CD8-positive, alpha-beta memory T cell (primary cell): ENCODE measurements around the gene INF2. TPM values are rescaled to one million over a fixed set of nuclear protein-coding genes. Genes with fewer than 3 reads are reported as not detected.

ENCODE experiments used
- CTCF ChIA-PET: fragments of 350-600 bp; sonication (Branson Sonifier 250); formaldehyde crosslinking; loops from one replicate; lab custom pipeline; 2021; ENCODE audit warnings: antibody characterized with exemption; lab: Charles Lee
- POLR2A ChIA-PET: fragments of 350-600 bp; sonication (Branson Sonifier 250); formaldehyde crosslinking; loops from one replicate; lab custom pipeline; 2021; ENCODE audit warnings: antibody characterized with exemption; lab: Charles Lee
- DNase-seq, 5 donors: peaks; one replicate each; pipeline versions ENCODE4 v3.0.0 to v3.0.0-alpha.2; 2020 to 2022; ENCODE audit warnings: mixed read lengths in 1 of 5
- H3K27ac ChIP-seq: one replicate; pipeline ENCODE4 v1.7.0; 2013; ENCODE audit warnings: low read depth, mild to moderate bottlenecking, low read length, moderate library complexity
- H3K27me3 ChIP-seq: 2 replicates; pipeline ENCODE4 v1.7.0; 2013; ENCODE audit warnings: low read length, mild to moderate bottlenecking; ENCODE audit not compliant: insufficient read depth, poor library complexity, severe bottlenecking
- H3K36me3 ChIP-seq: 2 replicates; pipeline ENCODE4 v1.7.0; 2013; ENCODE audit warnings: mild to moderate bottlenecking, low read length, moderate library complexity; ENCODE audit not compliant: insufficient read depth
- H3K4me1 ChIP-seq: 2 replicates; pipeline ENCODE4 v1.7.0; 2013; ENCODE audit warnings: mild to moderate bottlenecking, low read length, moderate library complexity; ENCODE audit not compliant: insufficient read depth
- H3K4me3 ChIP-seq: 2 replicates; pipeline ENCODE4 v1.7.0; 2013; ENCODE audit warnings: mild to moderate bottlenecking, low read length
- H3K9me3 ChIP-seq: 2 replicates; pipeline ENCODE4 v1.7.0; 2013; ENCODE audit warnings: mild to moderate bottlenecking, low read length
- H3K27ac Mint-ChIP-seq, 8 donors: one replicate each; pipeline ENCODE4 v1.8.0; 2020 to 2021; ENCODE audit warnings: mixed read lengths in 8 of 8, mild to moderate bottlenecking in 6 of 8, inconsistent platforms in 3 of 8, moderate library complexity in 3 of 8
- H3K27me3 Mint-ChIP-seq, 2 donors: one replicate each; pipeline ENCODE4 v1.8.0; 2020 to 2021; ENCODE audit warnings: mixed read lengths in 2 of 2, mild to moderate bottlenecking in 1 of 2, moderate library complexity in 1 of 2
- H3K36me3 Mint-ChIP-seq, 3 donors: one replicate each; pipeline ENCODE4 v1.8.0; 2020 to 2021; ENCODE audit warnings: mixed read lengths in 3 of 3, inconsistent platforms in 1 of 3, mild to moderate bottlenecking in 1 of 3
- H3K4me1 Mint-ChIP-seq, 3 donors: one replicate each; pipeline ENCODE4 v1.8.0; 2020 to 2021; ENCODE audit warnings: mixed read lengths in 3 of 3, inconsistent platforms in 1 of 3, mild to moderate bottlenecking in 1 of 3
- H3K4me3 Mint-ChIP-seq, 7 donors: one replicate each; pipeline ENCODE4 v1.8.0; 2020 to 2021; ENCODE audit warnings: mixed read lengths in 7 of 7, mild to moderate bottlenecking in 6 of 7, moderate library complexity in 4 of 7, inconsistent platforms in 2 of 7
- H3K9me3 Mint-ChIP-seq, 5 donors: one replicate each; pipeline ENCODE4 v1.8.0; 2020 to 2022; ENCODE audit warnings: mixed read lengths in 5 of 5, mild to moderate bottlenecking in 3 of 5, moderate library complexity in 2 of 5, inconsistent platforms in 1 of 5
- polyA plus RNA-seq: library from polyadenylated mRNA; unstranded; fragments of 300-500 nt; fragmentation: Illumina TruSeq; gene quantifications from one replicate; pipeline ENCODE4 v1.2.3, GENCODE V29; 2021
- total RNA-seq, 2 experiments: library from RNA; stranded (reverse); gene quantifications; one replicate each; pipeline ENCODE4 v1.2.3, GENCODE V29; 2021

Gene INF2
- total and polyA plus RNA-seq, 3 experiments from 2014 or later: 4.6 to 56.3 (median 55.9) TPM

- Histone ChIP-seq H3K4me3 (no peak overlapping the region), H3K9me3 (no peaks in the 10 kb centered on the region), H3K27ac (no peak overlapping the region), H3K27me3 (peaks cover 7% of the 10 kb centered on the region), H3K4me1 (no peaks in the 10 kb centered on the region), H3K36me3 (no peaks in the 10 kb centered on the region)
- peaks cover 0 to 12% (median 4%) of the 10 kb centered on the region in 5 donors for H3K9me3 Mint-ChIP-seq
- peaks cover 0 to 4% (median 0%) of the 10 kb centered on the region in 3 donors for H3K36me3 Mint-ChIP-seq
- no peak overlapping the region for H3K27ac Mint-ChIP-seq
- peaks cover 0 to 4% (median under 1%) of the 10 kb centered on the region in 3 donors for H3K4me1 Mint-ChIP-seq
- peaks cover 6 to 35% of the 10 kb centered on the region in 2 donors for H3K27me3 Mint-ChIP-seq
- POLR2A ChIA-PET: no interaction called here
- CTCF ChIA-PET: no interaction called here
- DNase-seq: no peak
- H3K4me3 Mint-ChIP-seq: no peak overlapping the region
These were observed 44.6 kb upstream of the INF2 start for GRCh38 chr14:104644656-104645378.

DNA sequence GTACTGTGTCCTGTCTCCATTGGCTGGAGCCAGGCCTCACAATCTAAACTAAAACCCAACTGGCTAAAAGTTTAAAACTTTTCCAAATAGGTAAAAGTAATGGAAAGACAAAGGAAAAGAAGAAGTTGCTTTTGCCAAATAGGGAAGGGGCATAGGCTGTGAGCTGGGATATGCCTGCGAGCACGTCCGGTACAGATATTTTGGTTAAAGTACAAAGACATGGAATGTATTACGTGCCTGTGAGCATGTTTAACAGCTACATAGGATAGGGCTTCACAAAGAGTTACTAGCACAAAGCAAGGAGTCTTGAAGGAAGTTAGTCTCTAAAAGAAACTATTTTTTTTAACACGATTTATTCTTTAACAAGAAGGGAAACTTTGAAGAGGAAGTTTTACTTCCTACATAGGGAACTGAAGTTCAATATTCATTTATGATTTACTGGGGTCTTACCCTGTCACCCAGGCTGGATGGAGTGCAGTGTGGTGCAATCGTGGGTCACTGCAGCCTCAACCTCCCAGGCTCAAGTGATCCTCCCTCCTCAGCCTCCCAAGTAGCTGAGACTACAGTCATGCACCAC lies 41.9 kb upstream of the INF2 start:
- H3K27ac Mint-ChIP-seq: no peak overlapping the region

DNA sequence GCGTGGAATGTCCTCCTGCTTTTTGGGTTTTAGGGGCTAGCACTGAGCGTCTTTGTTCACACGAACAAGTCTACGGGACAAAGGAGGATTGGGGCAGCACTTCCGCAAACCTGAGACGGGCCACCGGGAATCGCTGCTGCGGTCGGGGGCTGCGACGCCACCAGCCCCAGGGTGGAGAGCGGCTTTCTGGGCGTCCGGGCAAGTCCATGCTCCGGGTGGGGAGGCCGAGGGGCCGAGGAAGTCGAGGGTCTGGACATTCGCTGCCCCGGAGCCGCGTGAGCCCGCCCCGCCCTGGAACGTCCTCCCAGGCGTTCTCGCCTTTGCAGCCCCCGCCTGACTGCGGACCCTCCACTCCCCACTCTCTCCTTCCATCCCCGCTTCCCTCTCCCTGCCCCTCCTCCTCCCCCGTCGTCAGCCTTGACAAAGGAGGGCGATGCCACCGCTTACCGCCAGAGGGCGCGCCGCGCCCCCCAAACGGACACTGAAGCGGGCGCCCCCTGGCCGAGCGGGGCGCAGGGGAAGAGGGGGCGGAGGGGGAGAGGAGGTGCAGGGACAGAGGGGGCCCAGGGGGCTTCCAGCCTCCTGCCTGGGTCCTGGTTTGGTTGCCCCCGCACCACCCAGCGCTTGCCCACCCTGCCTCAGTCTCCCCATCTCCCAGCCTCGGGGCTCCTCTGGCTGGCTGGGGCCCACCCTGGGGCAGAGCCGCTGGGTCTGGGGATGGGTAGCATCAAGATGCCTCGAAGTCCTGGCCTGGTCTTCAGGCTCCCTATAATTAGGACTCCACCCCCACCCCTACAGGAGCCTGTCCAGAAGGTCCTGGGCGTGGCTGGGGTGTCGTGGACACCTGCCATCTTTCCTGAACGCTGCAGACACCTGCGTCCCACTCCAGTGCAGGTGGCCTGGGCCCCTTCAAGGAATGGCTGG lies 39.1 kb upstream of the INF2 start:
- CTCF ChIA-PET: interaction anchor here (0.6 to 0.9 kb wide), 2 partner anchors 55 to 385 kb away, joined by 3 read pairs; no protein-coding TSS in a partner anchor

More for the DNA sequence above, 41.9 kb upstream of the INF2 start:
- CTCF ChIA-PET: interaction anchor here (1.3 kb wide), 1 partner anchor 62 kb away, joined by 3 read pairs; no protein-coding TSS in a partner anchor
- Histone ChIP-seq H3K36me3 (no peaks in the 10 kb centered on the region), H3K4me1 (no peaks in the 10 kb centered on the region), H3K27me3 (no peaks in the 10 kb centered on the region), H3K27ac (no peak overlapping the region), H3K9me3 (no peaks in the 10 kb centered on the region), H3K4me3 (no peak overlapping the region)
- Mint-ChIP-seq H3K36me3 (peaks cover 0 to 4% (median 0%) of the 10 kb centered on the region in 3 donors), H3K27me3 (peaks cover 5 to 33% of the 10 kb centered on the region in 2 donors), H3K4me3 (no peak overlapping the region), H3K9me3 (peaks cover 0 to 12% (median 4%) of the 10 kb centered on the region in 5 donors), H3K4me1 (peaks cover 0 to 6% (median 3%) of the 10 kb centered on the region in 3 donors)
- POLR2A ChIA-PET: no interaction called here
- no peak for DNase-seq

DNA sequence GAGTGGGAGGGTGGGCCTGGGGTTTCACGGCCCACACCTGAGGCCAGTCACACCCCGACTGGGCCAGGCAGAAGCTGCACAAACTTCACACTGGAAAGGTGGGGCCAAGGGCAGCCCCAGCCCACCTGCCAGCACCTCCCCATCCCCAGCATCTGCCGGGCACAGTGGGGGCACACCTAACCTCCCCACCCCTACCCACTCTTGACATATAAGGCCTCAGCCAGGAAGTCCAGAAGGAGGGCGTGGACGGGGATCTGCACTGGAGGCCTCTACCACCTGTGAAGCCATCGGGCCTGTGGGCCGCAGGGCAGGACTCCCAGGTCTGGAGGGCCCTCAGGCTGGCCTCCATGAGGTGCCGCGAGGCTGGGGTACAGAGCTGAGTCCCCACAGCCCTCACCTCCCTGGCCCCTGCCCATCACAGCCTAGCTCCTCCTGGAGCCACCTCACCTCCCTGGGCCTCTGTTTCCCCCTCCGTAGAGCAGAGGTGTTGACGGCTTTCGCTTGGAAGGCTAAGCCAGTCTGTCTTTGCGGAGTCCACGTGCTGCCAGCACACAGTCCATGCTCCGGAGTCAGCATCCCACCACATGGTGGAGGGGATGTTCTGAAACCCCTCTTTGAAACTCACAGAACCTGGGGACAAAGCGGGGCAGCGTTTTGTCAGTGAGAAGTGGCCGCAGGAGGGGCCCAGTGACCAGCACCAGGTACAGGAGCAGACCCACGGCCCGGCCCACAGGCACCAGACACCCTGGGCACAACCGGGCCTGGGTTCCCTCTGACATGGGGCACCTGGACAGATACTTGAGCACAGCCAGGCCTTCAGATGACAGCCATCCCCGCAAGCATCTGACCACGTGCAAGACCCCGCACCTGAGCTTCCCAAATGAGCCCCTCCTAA lies 38.2 kb upstream of the INF2 start:
- Histone ChIP-seq H3K27me3 (no peaks in the 10 kb centered on the region), H3K4me3 (no peak overlapping the region), H3K4me1 (no peaks in the 10 kb centered on the region), H3K27ac (no peak overlapping the region), H3K9me3 (no peaks in the 10 kb centered on the region), H3K36me3 (no peaks in the 10 kb centered on the region)
- H3K36me3 Mint-ChIP-seq: no peaks in the 10 kb centered on the region
- H3K9me3 Mint-ChIP-seq: peaks cover 0 to 4% (median 0%) of the 10 kb centered on the region in 5 donors
- H3K4me3 Mint-ChIP-seq: no peak overlapping the region
- peaks cover 8 to 26% of the 10 kb centered on the region in 2 donors for H3K27me3 Mint-ChIP-seq
- no peak overlapping the region for H3K27ac Mint-ChIP-seq
- H3K4me1 Mint-ChIP-seq: peaks cover 0 to 6% (median 3%) of the 10 kb centered on the region in 3 donors
- POLR2A ChIA-PET: no interaction called here
- CTCF ChIA-PET: interaction anchor here (0.6 to 1.6 kb wide), 3 partner anchors 9 to 384 kb away, joined by 3 to 5 read pairs (median 3); no protein-coding TSS in a partner anchor
- no peak for DNase-seq

More for the DNA sequence above, 39.1 kb upstream of the INF2 start:
- Mint-ChIP-seq H3K27me3 (peaks cover 8 to 26% of the 10 kb centered on the region in 2 donors), H3K4me1 (peaks cover 0 to 6% (median 3%) of the 10 kb centered on the region in 3 donors), H3K36me3 (no peaks in the 10 kb centered on the region), H3K9me3 (peaks cover 0 to 6% (median 4%) of the 10 kb centered on the region in 5 donors), H3K4me3 (peak overlapping the region in 3 of 7 donors; percentile 23 to 72 (median 37)), H3K27ac (no peak overlapping the region)
- Histone ChIP-seq H3K27me3 (no peaks in the 10 kb centered on the region), H3K4me1 (no peaks in the 10 kb centered on the region), H3K4me3 (no peak overlapping the region), H3K36me3 (no peaks in the 10 kb centered on the region), H3K27ac (no peak overlapping the region), H3K9me3 (no peaks in the 10 kb centered on the region)
- DNase-seq: peak; percentile 40 to 74 (median 53)
- POLR2A ChIA-PET: no interaction called here

- Mint-ChIP-seq H3K9me3 (peaks cover 0 to 4% (median 0%) of the 10 kb centered on the region in 5 donors), H3K27ac (no peak overlapping the region), H3K27me3 (peaks cover 8 to 26% of the 10 kb centered on the region in 2 donors), H3K4me3 (no peak overlapping the region), H3K36me3 (no peaks in the 10 kb centered on the region), H3K4me1 (peaks cover 0 to 6% (median 3%) of the 10 kb centered on the region in 3 donors)
- H3K36me3 ChIP-seq: no peaks in the 10 kb centered on the region
- DNase-seq: no peak
- no peaks in the 10 kb centered on the region for H3K27me3 ChIP-seq
- no peak overlapping the region for H3K27ac ChIP-seq
- no peaks in the 10 kb centered on the region for H3K9me3 ChIP-seq
- peaks cover under 1% of the 10 kb centered on the region for H3K4me1 ChIP-seq
- H3K4me3 ChIP-seq: no peak overlapping the region
- POLR2A ChIA-PET: no interaction called here
- CTCF ChIA-PET: interaction anchor here (1.6 kb wide), 1 partner anchor 9 kb away, joined by 5 read pairs; no protein-coding TSS in a partner anchor
These were observed 37.5 kb upstream of the INF2 start for GRCh38 chr14:104651876-104652260.

GRCh38 chr14:104652386-104652785 lies 37.0 kb upstream of the INF2 start:
- no peak overlapping the region for H3K4me3 Mint-ChIP-seq
- Histone ChIP-seq H3K27ac (no peak overlapping the region), H3K27me3 (no peaks in the 10 kb centered on the region), H3K36me3 (no peaks in the 10 kb centered on the region), H3K9me3 (no peaks in the 10 kb centered on the region), H3K4me1 (peaks cover 6% of the 10 kb centered on the region), H3K4me3 (no peak overlapping the region)
- POLR2A ChIA-PET: no interaction called here
- DNase-seq: no peak
- no peak overlapping the region for H3K27ac Mint-ChIP-seq
- H3K9me3 Mint-ChIP-seq: peaks cover 0 to 4% (median 0%) of the 10 kb centered on the region in 5 donors
- CTCF ChIA-PET: interaction anchor here (1.6 kb wide), 1 partner anchor 8 kb away, joined by 5 read pairs; no protein-coding TSS in a partner anchor
- peaks cover 0 to 6% (median 3%) of the 10 kb centered on the region in 3 donors for H3K4me1 Mint-ChIP-seq
- no peaks in the 10 kb centered on the region for H3K36me3 Mint-ChIP-seq
- peaks cover 8 to 26% of the 10 kb centered on the region in 2 donors for H3K27me3 Mint-ChIP-seq
